Neural crest cell (in vitro differentiated cells): ENCODE data around the gene FAM237B. TPM values are rescaled to one million over a fixed set of nuclear protein-coding genes. Genes with fewer than 3 reads are reported as not detected.
"Not testable (repeated sequence)": the region's sequence is repeated elsewhere in the genome, so short reads cannot be mapped to it uniquely, and the experiment has no call there.

Experiments used
- DNase-seq: peaks from one replicate; pipeline ENCODE4 v3.0.0; 2021; ENCODE audit warnings: low read depth, mixed read lengths, low spot score
- H3K27ac Mint-ChIP-seq: one replicate; pipeline ENCODE4 v1.8.0; 2021; ENCODE audit warnings: mild to moderate bottlenecking, mixed read lengths; ENCODE audit not compliant: unreplicated experiment
- H3K27me3 Mint-ChIP-seq: 2 replicates; pipeline ENCODE4 v1.8.0; 2021; ENCODE audit warnings: low read depth, mild to moderate bottlenecking, mixed read lengths
- H3K36me3 Mint-ChIP-seq: 2 replicates; pipeline ENCODE4 v1.8.0; 2021; ENCODE audit warnings: low read depth, mild to moderate bottlenecking, mixed read lengths
- H3K4me1 Mint-ChIP-seq: 2 replicates; pipeline ENCODE4 v1.8.0; 2021; ENCODE audit warnings: mixed read lengths
- H3K4me3 Mint-ChIP-seq: one replicate; pipeline ENCODE4 v1.8.0; 2021; ENCODE audit warnings: mild to moderate bottlenecking, mixed read lengths
- H3K9me3 Mint-ChIP-seq: 2 replicates; pipeline ENCODE4 v1.8.0; 2021; ENCODE audit warnings: mixed read lengths
- CTCF ChIP-seq: fragments of 200-600 bp; sonication (generic); conservative IDR thresholded peaks from 2 replicates; pipeline ENCODE4 v1.5.0; 2021; ENCODE audit warnings: antibody characterized with exemption, mild to moderate bottlenecking
- long read RNA-seq: library from polyadenylated mRNA; unstranded; transcript quantifications from one replicate; pipeline ENCODE4 v2.0.0, GENCODE V29; 2020
- total RNA-seq: library from RNA; stranded (reverse); gene quantifications from 2 replicates; pipeline ENCODE4 v1.2.1, GENCODE V29; 2021

Gene FAM237B
- total RNA-seq = not detected in 2 replicates
- long read RNA-seq = 0 reads

GRCh38 chr7:90320801-90321494, at the start of gene FAM237B:
Gene FAM237B, minus strand, starts transcription at chr7:90321304. Its CDS starts 1,556 bp downstream, at chr7:90319748.
- peak; percentile 11 for DNase-seq
- no peak for TF ChIP-seq CTCF
- Mint-ChIP-seq H3K4me3 (peak within 1 kb of the TSS; percentile 45), H3K4me1 (peaks cover 11% of the 10 kb centered on the region), H3K36me3 (no peaks in the 10 kb centered on the region), H3K27ac (no peak within 1 kb of the TSS), H3K27me3 (peaks cover 80% of the 10 kb centered on the region), H3K9me3 (no peaks in the 10 kb centered on the region)

GRCh38 chr7:90351987-90352386, 30.9 kb upstream of the FAM237B start:
- peaks cover 12% of the 10 kb centered on the region for H3K36me3 Mint-ChIP-seq
- no peaks in the 10 kb centered on the region for H3K27me3 Mint-ChIP-seq
- no peak for TF ChIP-seq CTCF

GRCh38 chr7:90350032-90350431, 28.9 kb upstream of the FAM237B start:
- DNase-seq, H3K27ac Mint-ChIP-seq, H3K27me3 Mint-ChIP-seq, H3K36me3 Mint-ChIP-seq, H3K9me3 Mint-ChIP-seq: not testable (repeated sequence)
- Mint-ChIP-seq H3K4me3 (peak overlapping the region; percentile 42), H3K4me1 (peaks cover 34% of the 10 kb centered on the region)

More at GRCh38 chr7:90351987-90352386, 30.9 kb upstream of the FAM237B start:
- no peak overlapping the region for H3K27ac Mint-ChIP-seq
- H3K4me1 Mint-ChIP-seq = peaks cover 15% of the 10 kb centered on the region
- no peak for DNase-seq
- H3K4me3 Mint-ChIP-seq = no peak overlapping the region
- no peaks in the 10 kb centered on the region for H3K9me3 Mint-ChIP-seq

GRCh38 chr7:90349305-90349704, 28.2 kb upstream of the FAM237B start:
- DNase-seq = no peak
- H3K27ac Mint-ChIP-seq = no peak overlapping the region
- no peak for TF ChIP-seq CTCF
- H3K27me3 Mint-ChIP-seq = no peaks in the 10 kb centered on the region
- peaks cover 35% of the 10 kb centered on the region for H3K4me1 Mint-ChIP-seq
- H3K9me3 Mint-ChIP-seq = no peaks in the 10 kb centered on the region
- peak overlapping the region; percentile 54 for H3K4me3 Mint-ChIP-seq
- H3K36me3 Mint-ChIP-seq = peaks cover 2% of the 10 kb centered on the region

- no peaks in the 10 kb centered on the region for H3K36me3 Mint-ChIP-seq
- H3K4me1 Mint-ChIP-seq = peaks cover 35% of the 10 kb centered on the region
- TF ChIP-seq CTCF = no peak
- peak overlapping the region; percentile 100 for H3K4me3 Mint-ChIP-seq
- no peak overlapping the region for H3K27ac Mint-ChIP-seq
- no peaks in the 10 kb centered on the region for H3K9me3 Mint-ChIP-seq
- DNase-seq = no peak
- H3K27me3 Mint-ChIP-seq = no peaks in the 10 kb centered on the region
Observed at GRCh38 chr7:90347759-90348158, 26.7 kb upstream of the FAM237B start.

- peak; percentile 85 for DNase-seq
- peak within 1 kb of the TSS; percentile 100 for H3K4me3 Mint-ChIP-seq
- H3K27ac Mint-ChIP-seq = peak within 1 kb of the TSS; percentile 98
- no peaks in the 10 kb centered on the region for H3K27me3 Mint-ChIP-seq
- TF ChIP-seq CTCF = peak; percentile 65
- no peaks in the 10 kb centered on the region for H3K9me3 Mint-ChIP-seq
- no peaks in the 10 kb centered on the region for H3K36me3 Mint-ChIP-seq
- H3K4me1 Mint-ChIP-seq = peaks cover 35% of the 10 kb centered on the region
Observed at GRCh38 chr7:90346336-90347125, 25.4 kb upstream of the FAM237B start, which contains the start of gene GTPBP10. Gene GTPBP10, plus strand, starts transcription at chr7:90346716. Its CDS starts 26 bp downstream, at chr7:90346742.
